ENCODE results near the gene EIF3J. TPM values are rescaled to one million over a fixed set of nuclear protein-coding genes. Genes with fewer than 3 reads are reported as not detected.
A peak's percentile ranks its signal among the peaks of the same experiment; 100 is the strongest.
"Not testable (repeated sequence)": the region's sequence is repeated elsewhere in the genome, so short reads cannot be mapped to it uniquely, and the experiment has no call there.

The EIF3J gene
- total and polyA plus RNA-seq, 10 donors = 23.9 to 65.0 (median 45.6) TPM

DNA sequence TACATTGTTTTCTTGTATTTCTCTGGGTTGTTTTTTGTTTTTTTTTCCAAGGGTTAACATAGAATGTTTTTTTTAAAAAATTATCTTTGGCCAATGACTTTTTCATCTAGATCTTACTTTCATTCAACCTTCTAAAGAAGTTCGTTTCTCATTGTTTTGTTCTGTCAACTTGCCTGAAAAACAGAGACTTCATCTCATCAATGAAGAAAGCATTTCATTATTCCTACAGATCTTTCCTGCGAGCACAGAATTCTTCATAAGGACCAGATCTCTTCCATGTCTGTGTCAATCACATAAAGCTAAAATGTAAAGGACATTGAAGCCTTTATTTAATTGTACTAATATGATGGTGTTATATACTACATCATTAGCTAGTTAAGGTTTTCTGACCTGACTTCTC is 9.7 kb upstream of the EIF3J start:
- Histone ChIP-seq H3K27ac (no peak overlapping the region), H3K9me3 (no peaks in the 10 kb centered on the region), H3K4me3 (no peak overlapping the region), H3K36me3 (peaks cover 0 to 57% (median 35%) of the 10 kb centered on the region in 6 donors), H3K27me3 (replicated peaks in 1 of 7) (no peaks in the 10 kb centered on the region), H3K4me1 (no peaks in the 10 kb centered on the region)
- WGBS, 5 donors = 84 to 94% (median 94%) methylated on average over 2 of the region's 2 CpGs
- TF ChIP-seq POLR2AphosphoS5 (IDR thresholded peaks at IDR 0.05) (no peak), POLR2A (IDR thresholded peaks at IDR 0.05) (no peak)
- TF ChIP-seq, protein P1, sequence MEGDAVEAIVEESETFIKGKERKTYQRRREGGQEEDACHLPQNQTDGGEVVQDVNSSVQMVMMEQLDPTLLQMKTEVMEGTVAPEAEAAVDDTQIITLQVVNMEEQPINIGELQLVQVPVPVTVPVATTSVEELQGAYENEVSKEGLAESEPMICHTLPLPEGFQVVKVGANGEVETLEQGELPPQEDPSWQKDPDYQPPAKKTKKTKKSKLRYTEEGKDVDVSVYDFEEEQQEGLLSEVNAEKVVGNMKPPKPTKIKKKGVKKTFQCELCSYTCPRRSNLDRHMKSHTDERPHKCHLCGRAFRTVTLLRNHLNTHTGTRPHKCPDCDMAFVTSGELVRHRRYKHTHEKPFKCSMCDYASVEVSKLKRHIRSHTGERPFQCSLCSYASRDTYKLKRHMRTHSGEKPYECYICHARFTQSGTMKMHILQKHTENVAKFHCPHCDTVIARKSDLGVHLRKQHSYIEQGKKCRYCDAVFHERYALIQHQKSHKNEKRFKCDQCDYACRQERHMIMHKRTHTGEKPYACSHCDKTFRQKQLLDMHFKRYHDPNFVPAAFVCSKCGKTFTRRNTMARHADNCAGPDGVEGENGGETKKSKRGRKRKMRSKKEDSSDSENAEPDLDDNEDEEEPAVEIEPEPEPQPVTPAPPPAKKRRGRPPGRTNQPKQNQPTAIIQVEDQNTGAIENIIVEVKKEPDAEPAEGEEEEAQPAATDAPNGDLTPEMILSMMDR (IDR thresholded peaks at IDR 0.05 in 8 of 11, conservative IDR thresholded peaks at IDR 0.05 in 3 of 11) = no peak
- intact Hi-C loops (cut with DNase I; ENCODE audit: low total_unique reads) = no loop called here
- DNase-seq = no peak

DNA sequence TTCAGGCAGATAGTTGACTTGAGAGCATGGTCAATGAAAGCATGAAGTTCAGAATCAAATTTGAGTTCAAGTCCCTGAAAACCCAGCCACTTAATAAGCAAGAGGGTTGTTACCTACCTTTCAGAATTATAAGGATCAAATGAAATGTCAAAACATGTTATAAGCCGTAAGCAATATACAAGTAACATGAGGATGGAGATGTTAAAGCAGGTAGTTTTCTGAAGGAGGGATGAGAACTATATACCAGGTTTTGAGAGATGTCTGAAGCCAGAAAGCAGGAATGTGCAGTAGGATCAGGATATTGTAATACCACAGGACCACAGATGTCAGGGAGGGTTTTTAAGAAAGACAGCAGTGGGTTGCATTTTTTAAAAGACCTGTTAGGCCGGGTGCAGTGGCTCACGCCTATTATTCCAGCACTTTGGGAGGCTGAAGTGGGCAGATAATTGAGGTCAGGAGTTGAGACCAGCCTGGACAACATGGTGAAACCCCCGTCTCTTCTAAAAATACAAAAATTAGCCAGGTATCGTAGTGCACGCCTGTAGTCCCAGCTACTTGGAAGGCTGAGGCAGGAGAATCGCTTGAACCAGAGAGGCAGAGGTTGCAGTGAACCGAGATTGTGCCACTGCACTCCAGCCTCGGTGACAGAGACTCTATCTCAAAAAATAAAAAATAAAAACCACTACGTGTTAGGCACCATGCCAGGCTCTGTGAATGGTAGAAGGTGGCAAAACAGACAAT is 6.9 kb upstream of the EIF3J start:
- Histone ChIP-seq H3K4me3 (no peak overlapping the region), H3K27ac (no peak overlapping the region), H3K27me3 (replicated peaks in 1 of 7) (no peaks in the 10 kb centered on the region), H3K4me1 (peaks cover 0 to 11% (median 1%) of the 10 kb centered on the region in 6 donors), H3K36me3 (peaks cover 0 to 49% (median 10%) of the 10 kb centered on the region in 6 donors), H3K9me3 (no peaks in the 10 kb centered on the region)
- DNase-seq = peak; percentile 16
- TF ChIP-seq, protein P1 (IDR thresholded peaks at IDR 0.05 in 8 of 11, conservative IDR thresholded peaks at IDR 0.05 in 3 of 11) = no peak
- TF ChIP-seq POLR2AphosphoS5 (IDR thresholded peaks at IDR 0.05) = peak in 2 of 3 donors; percentile 8 to 19
- TF ChIP-seq POLR2A (IDR thresholded peaks at IDR 0.05) = no peak
- intact Hi-C loops (cut with DNase I; ENCODE audit: low total_unique reads) = no loop called here
- WGBS, 5 donors = 84 to 93% (median 85%) methylated on average over 10 of the region's 10 CpGs

DNA sequence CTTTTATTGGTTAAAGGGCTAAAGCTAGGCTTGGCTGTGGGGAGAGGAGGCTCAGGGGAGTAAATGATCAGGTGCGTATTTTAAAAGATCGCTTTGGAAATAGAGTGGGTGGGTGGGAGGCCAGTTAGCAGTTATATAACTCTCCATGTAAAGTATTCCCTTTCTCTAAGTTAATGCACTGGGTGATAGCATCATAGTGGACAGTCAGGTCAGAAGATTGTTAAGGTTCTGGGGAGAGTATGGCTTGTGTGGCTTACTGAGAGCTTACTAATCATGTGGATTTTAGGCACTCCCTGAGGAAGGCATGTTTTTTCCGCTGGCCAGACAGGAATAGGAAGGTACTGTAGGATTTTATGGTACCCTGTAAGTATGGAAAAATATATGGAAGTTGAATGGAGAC is 6.3 kb upstream of the EIF3J start:
- TF ChIP-seq POLR2A (IDR thresholded peaks at IDR 0.05) = no peak
- TF ChIP-seq, protein P1 (IDR thresholded peaks at IDR 0.05 in 8 of 11, conservative IDR thresholded peaks at IDR 0.05 in 3 of 11) = no peak
- no peak for TF ChIP-seq POLR2AphosphoS5 (IDR thresholded peaks at IDR 0.05)
- Histone ChIP-seq H3K9me3 (no peaks in the 10 kb centered on the region), H3K4me3 (no peak overlapping the region), H3K27me3 (replicated peaks in 1 of 7) (no peaks in the 10 kb centered on the region), H3K4me1 (peaks cover 4 to 17% (median 7%) of the 10 kb centered on the region in 6 donors), H3K27ac (no peak overlapping the region), H3K36me3 (peaks cover 0 to 43% (median 7%) of the 10 kb centered on the region in 6 donors)
- intact Hi-C loops (cut with DNase I; ENCODE audit: low total_unique reads) = no loop called here
- 95 to 99% (median 97%) methylated on average over 3 of the region's 3 CpGs for WGBS, 5 donors
- no peak for DNase-seq

DNA sequence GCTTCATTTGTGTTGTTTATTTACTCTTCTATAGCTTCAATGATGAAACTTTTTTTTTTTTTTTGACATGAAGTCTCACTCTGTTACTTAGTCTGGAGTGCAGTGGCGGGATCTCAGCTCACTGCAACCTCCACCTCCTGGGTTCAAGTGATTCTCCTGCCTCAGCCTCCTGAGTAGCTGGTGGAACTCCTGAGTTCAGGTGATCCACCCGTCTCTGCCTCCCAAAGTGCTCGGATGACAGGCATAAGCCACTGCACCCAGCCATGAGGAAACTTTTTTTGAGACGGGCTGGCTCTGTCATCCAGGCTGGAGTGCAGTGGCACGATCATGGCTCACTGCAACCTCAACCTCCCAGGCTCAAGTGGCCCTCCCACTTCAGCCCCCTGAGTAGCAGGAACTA is 4.7 kb upstream of the EIF3J start:
- not testable (repeated sequence) for DNase-seq
- WGBS, 5 donors = 85 to 96% (median 92%) methylated on average over 5 of the region's 5 CpGs

More for the DNA sequence above, 4.7 kb upstream of the EIF3J start:
- H3K27me3 ChIP-seq (replicated peaks in 1 of 7); H3K4me3 ChIP-seq; intact Hi-C loops (cut with DNase I; ENCODE audit: low total_unique reads); H3K27ac ChIP-seq; H3K9me3 ChIP-seq: not testable (repeated sequence)
- peaks cover 8 to 23% (median 12%) of the 10 kb centered on the region in 6 donors for H3K4me1 ChIP-seq
- H3K36me3 ChIP-seq = peaks cover 0 to 33% (median 5%) of the 10 kb centered on the region in 6 donors
